A549 (cell line): ENCODE measurements around the gene ROR1. TPM values are rescaled to one million over a fixed set of nuclear protein-coding genes. Genes with fewer than 3 reads are reported as not detected.

Source experiments
- ATAC-seq, 2 experiments: fragments of 200-7000 bp in 1 of 2; fragments of >200 bp in 1 of 2; cut with Nextera tagmentation in 1 of 2; cut with Tn5 transposase in 1 of 2; 3 replicates each; pipeline versions ENCODE4 v1.8.0 to v1.9.1; 2018 to 2020; ENCODE audit warnings: mild to moderate bottlenecking in 1 of 2, moderate library complexity in 1 of 2
- CTCF ChIA-PET: fragments of 300-600 bp; sonication (Branson Sonifier 250); formaldehyde crosslinking; extraction: SDS; loops from one replicate; lab custom pipeline; 2021; ENCODE audit warnings: antibody characterized with exemption, inconsistent platforms; lab: Yijun Ruan, JAX
- POLR2A ChIA-PET: fragments of 350-600 bp; formaldehyde crosslinking; extraction: SDS; loops from one replicate; lab custom pipeline; 2021; ENCODE audit warnings: antibody characterized with exemption, inconsistent platforms; lab: Yijun Ruan, JAX
- DNase-seq, 2 experiments: peaks; one replicate each; pipeline versions ENCODE4 v3.0.0 to v3.0.0-alpha.2; 2011 to 2016; ENCODE audit warnings: low read depth in 1 of 2, low spot score in 1 of 2
- FAIRE-seq: peaks from 2 replicates; lab custom pipeline; 2011; peaks lifted over from hg19 to GRCh38; lab: Jason Lieb, UNC
- H3K27ac ChIP-seq, 2 experiments: fragments of >200 bp; sonication (Bioruptor Twin); formaldehyde crosslinking; 3 replicates each; pipeline ENCODE4 v1.5.1; 2016 to 2017
- H3K4me1 ChIP-seq: fragments of >200 bp; sonication (Bioruptor Twin); formaldehyde crosslinking; 3 replicates; pipeline ENCODE4 v1.6.1; 2016
- H3K4me2 ChIP-seq: fragments of >200 bp; sonication (Bioruptor Twin); formaldehyde crosslinking; 3 replicates; pipeline ENCODE4 v1.6.1; 2016
- H3K4me3 ChIP-seq: fragments of >200 bp; sonication (Bioruptor Twin); formaldehyde crosslinking; 3 replicates; pipeline ENCODE4 v1.5.1; 2016
- H3K9me3 ChIP-seq: fragments of >200 bp; sonication (Bioruptor Twin); formaldehyde crosslinking; 3 replicates; pipeline ENCODE4 v1.6.1; 2016
- BHLHE40 ChIP-seq: IDR thresholded peaks from 2 replicates; pipeline ENCODE4 v1.6.1; 2012; ENCODE audit warnings: low read depth, low read length, inconsistent platforms
- CBX2 ChIP-seq: fragments of 200-600 bp; sonication (generic); IDR thresholded peaks from 2 replicates; pipeline ENCODE4 v1.6.1; 2016; ENCODE audit warnings: low read depth, mild to moderate bottlenecking, borderline replicate concordance
- CBX8 ChIP-seq: fragments of 200-600 bp; sonication (generic); IDR thresholded peaks from 2 replicates; pipeline ENCODE4 v1.6.1; 2016
- CEBPB ChIP-seq, 2 experiments: fragments of >200 bp in 1 of 2; sonication (Bioruptor Twin) in 1 of 2; formaldehyde crosslinking in 1 of 2; IDR thresholded peaks; 2 replicates each; pipeline ENCODE4 v1.6.1; 2012 to 2016
- CHD4 ChIP-seq: fragments of 200-600 bp; sonication (generic); IDR thresholded peaks from 2 replicates; pipeline ENCODE4 v1.6.1; 2016; ENCODE audit warnings: antibody characterized with exemption, mild to moderate bottlenecking, borderline replicate concordance
- EHMT2 ChIP-seq: fragments of 200-600 bp; sonication (generic); IDR thresholded peaks from 2 replicates; pipeline ENCODE4 v1.6.1; 2016; ENCODE audit warnings: antibody characterized with exemption, low read depth, mild to moderate bottlenecking, moderate library complexity
- HEYL ChIP-seq: fragments of 250-450 bp; sonication (Bioruptor Pico); IDR thresholded peaks from 2 replicates; pipeline ENCODE4 v1.8.0; 2021; ENCODE audit warnings: mild to moderate bottlenecking, moderate library complexity
- HOXA7 ChIP-seq: fragments of 250-450 bp; sonication (Bioruptor Pico); IDR thresholded peaks from 2 replicates; pipeline ENCODE4 v1.5.0; 2020; ENCODE audit warnings: mild to moderate bottlenecking, moderate library complexity
- HOXB13 ChIP-seq: fragments of 250-450 bp; sonication (Bioruptor Pico); IDR thresholded peaks from 2 replicates; pipeline ENCODE4 v1.5.0; 2020; ENCODE audit warnings: low read depth, mild to moderate bottlenecking, moderate library complexity
- JUN ChIP-seq, 2 experiments: fragments of >200 bp; sonication (Bioruptor Twin); formaldehyde crosslinking; IDR thresholded peaks; 2 replicates in 1 of 2; 3 replicates in 1 of 2; pipeline ENCODE4 v1.6.1; 2016 to 2017
- JUNB ChIP-seq: fragments of >200 bp; sonication (Bioruptor Twin); formaldehyde crosslinking; IDR thresholded peaks from 2 replicates; pipeline ENCODE4 v1.6.1; 2016
- KDM1A ChIP-seq: fragments of 200-600 bp; sonication (generic); IDR thresholded peaks from 2 replicates; pipeline ENCODE4 v1.6.1; 2016; ENCODE audit warnings: low read depth, mild to moderate bottlenecking
- MAFK ChIP-seq: fragments of 450-650 bp; IDR thresholded peaks from 2 replicates; pipeline ENCODE4 v1.6.1; 2014; ENCODE audit not compliant: partially characterized antibody
- NFE2L2 ChIP-seq: fragments of 150-350 bp; conservative IDR thresholded peaks from 2 replicates; pipeline ENCODE4 v1.6.1; 2014; ENCODE audit warnings: low read length
- POLR2AphosphoS2 ChIP-seq: conservative IDR thresholded peaks from 2 replicates; pipeline ENCODE4 v1.6.1; 2012; ENCODE audit warnings: low read length, improper control_type of control experiment, inconsistent platforms
- RCOR1 ChIP-seq: fragments of 150-350 bp; IDR thresholded peaks from 2 replicates; pipeline ENCODE4 v1.6.1; 2014; ENCODE audit warnings: antibody characterized with exemption, low read length, low read depth
- RFX5 ChIP-seq: fragments of 450-650 bp; IDR thresholded peaks from 2 replicates; pipeline ENCODE4 v1.7.1; 2014; ENCODE audit warnings: antibody characterized with exemption, mild to moderate bottlenecking, moderate library complexity
- RNF2 ChIP-seq: fragments of 200-600 bp; sonication (generic); IDR thresholded peaks from 2 replicates; pipeline ENCODE4 v1.6.1; 2016; ENCODE audit warnings: low read depth, mild to moderate bottlenecking, antibody characterized with exemption, moderate library complexity, borderline replicate concordance
- SREBF2 ChIP-seq: fragments of 450-650 bp; IDR thresholded peaks from 2 replicates; pipeline ENCODE4 v1.6.1; 2014; ENCODE audit warnings: mild to moderate bottlenecking, moderate library complexity
- TP53 ChIP-seq: fragments of 250-450 bp; sonication (Bioruptor Pico); IDR thresholded peaks from 2 replicates; pipeline ENCODE4 v1.5.0; 2021; ENCODE audit warnings: mild to moderate bottlenecking, moderate library complexity
- ZC3H11A ChIP-seq: fragments of 450-650 bp; IDR thresholded peaks from 2 replicates; pipeline ENCODE4 v1.6.1; 2014; ENCODE audit warnings: antibody characterized with exemption, mild to moderate bottlenecking
- ZFP36 ChIP-seq: fragments of 450-650 bp; IDR thresholded peaks from 2 replicates; pipeline ENCODE4 v1.6.1; 2014; ENCODE audit warnings: borderline replicate concordance; ENCODE audit not compliant: partially characterized antibody
- WGBS: methylation state at CpG from one replicate; pipeline ENCODE4 v1.1.6; 2017; ENCODE audit errors: missing lambda C conversion rate; 5-methylcytosine and 5-hydroxymethylcytosine counted together
- polyA plus RNA-seq, 4 experiments: library from polyadenylated mRNA; depleted of rRNA in 3 of 4; stranded (reverse); fragments of >200 nt; fragmentation: RNase III in 1 of 4; extraction: RNeasy Plus Mini Kit Qiagen cat#74134 plus additional on column Dnase treatment in 1 of 4; gene quantifications; 2 replicates in 3 of 4; 3 replicates in 1 of 4; pipeline ENCODE4 v1.2.3, GENCODE V29; 2011 to 2017
- TF ChIP-seq, protein P1 (sequence below): fragments of 250-450 bp; sonication (Bioruptor Pico); IDR thresholded peaks from 2 replicates; pipeline ENCODE4 v1.5.0; 2020; ENCODE audit warnings: low read depth, mild to moderate bottlenecking, moderate library complexity
- TF ChIP-seq, protein P2 (sequence below): fragments of >200 bp; sonication (Bioruptor Twin); formaldehyde crosslinking; IDR thresholded peaks from 3 replicates; pipeline ENCODE4 v1.6.1; 2016
- TF ChIP-seq, protein P3 (sequence below): fragments of 200-600 bp; sonication (generic); IDR thresholded peaks from 2 replicates; pipeline ENCODE4 v1.6.1; 2016; ENCODE audit warnings: antibody characterized with exemption, mild to moderate bottlenecking, moderate library complexity
- TF ChIP-seq, protein P4 (sequence below): IDR thresholded peaks from 2 replicates; pipeline ENCODE4 v1.6.1; 2012

Gene ROR1
- polyA plus RNA-seq, 2 of the 4 experiments (the other 2 are of a cell fraction): 6.5 to 19.0 TPM

DNA sequence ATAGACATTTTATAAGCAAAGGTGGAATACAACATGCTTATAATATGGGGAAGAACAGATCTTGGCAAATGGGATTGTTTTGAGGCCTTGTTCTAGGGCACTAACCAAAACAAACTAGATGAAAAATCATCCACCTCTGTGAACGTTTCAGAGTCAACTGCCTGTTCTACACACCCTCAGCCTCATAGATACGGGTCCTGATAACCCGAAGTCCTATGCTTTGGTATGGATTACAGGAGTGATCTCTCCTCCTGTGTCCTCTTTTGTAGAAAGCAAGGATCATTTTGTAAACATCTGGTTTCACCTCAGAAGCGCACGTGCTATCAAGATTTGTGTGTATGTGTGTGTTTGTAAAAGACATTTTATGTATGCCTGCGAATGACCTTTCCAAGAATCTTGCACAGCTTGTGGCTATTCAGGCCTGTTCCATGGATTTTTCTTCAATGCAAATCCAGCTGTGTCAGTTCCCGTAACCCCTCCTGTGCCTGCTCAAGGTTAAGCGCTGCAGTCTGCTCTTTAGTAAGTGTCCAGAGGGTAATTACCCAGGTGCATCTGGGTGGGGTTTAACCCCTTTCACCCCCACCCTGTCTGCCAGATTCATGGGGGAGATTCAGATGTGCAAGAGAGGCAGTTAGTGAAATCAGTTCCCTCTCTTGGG is 132.4 kb downstream of the ROR1 start:
- ChIA-PET POLR2A (no interaction called here), CTCF (no interaction called here)
- DNase-seq (no peak), FAIRE-seq (no peak), ATAC-seq (no peak)
- TF ChIP-seq, protein P1, sequence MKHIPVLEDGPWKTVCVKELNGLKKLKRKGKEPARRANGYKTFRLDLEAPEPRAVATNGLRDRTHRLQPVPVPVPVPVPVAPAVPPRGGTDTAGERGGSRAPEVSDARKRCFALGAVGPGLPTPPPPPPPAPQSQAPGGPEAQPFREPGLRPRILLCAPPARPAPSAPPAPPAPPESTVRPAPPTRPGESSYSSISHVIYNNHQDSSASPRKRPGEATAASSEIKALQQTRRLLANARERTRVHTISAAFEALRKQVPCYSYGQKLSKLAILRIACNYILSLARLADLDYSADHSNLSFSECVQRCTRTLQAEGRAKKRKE (CRISPR knock-in tag): no peak
- TF ChIP-seq EHMT2: no peak
- no peak for TF ChIP-seq NFE2L2
- no peak for TF ChIP-seq JUNB
- no peak for TF ChIP-seq CHD4
- TF ChIP-seq, protein P2, sequence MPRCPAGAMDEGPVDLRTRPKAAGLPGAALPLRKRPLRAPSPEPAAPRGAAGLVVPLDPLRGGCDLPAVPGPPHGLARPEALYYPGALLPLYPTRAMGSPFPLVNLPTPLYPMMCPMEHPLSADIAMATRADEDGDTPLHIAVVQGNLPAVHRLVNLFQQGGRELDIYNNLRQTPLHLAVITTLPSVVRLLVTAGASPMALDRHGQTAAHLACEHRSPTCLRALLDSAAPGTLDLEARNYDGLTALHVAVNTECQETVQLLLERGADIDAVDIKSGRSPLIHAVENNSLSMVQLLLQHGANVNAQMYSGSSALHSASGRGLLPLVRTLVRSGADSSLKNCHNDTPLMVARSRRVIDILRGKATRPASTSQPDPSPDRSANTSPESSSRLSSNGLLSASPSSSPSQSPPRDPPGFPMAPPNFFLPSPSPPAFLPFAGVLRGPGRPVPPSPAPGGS: no peak
- no peak for TF ChIP-seq KDM1A
- TF ChIP-seq, protein P3, sequence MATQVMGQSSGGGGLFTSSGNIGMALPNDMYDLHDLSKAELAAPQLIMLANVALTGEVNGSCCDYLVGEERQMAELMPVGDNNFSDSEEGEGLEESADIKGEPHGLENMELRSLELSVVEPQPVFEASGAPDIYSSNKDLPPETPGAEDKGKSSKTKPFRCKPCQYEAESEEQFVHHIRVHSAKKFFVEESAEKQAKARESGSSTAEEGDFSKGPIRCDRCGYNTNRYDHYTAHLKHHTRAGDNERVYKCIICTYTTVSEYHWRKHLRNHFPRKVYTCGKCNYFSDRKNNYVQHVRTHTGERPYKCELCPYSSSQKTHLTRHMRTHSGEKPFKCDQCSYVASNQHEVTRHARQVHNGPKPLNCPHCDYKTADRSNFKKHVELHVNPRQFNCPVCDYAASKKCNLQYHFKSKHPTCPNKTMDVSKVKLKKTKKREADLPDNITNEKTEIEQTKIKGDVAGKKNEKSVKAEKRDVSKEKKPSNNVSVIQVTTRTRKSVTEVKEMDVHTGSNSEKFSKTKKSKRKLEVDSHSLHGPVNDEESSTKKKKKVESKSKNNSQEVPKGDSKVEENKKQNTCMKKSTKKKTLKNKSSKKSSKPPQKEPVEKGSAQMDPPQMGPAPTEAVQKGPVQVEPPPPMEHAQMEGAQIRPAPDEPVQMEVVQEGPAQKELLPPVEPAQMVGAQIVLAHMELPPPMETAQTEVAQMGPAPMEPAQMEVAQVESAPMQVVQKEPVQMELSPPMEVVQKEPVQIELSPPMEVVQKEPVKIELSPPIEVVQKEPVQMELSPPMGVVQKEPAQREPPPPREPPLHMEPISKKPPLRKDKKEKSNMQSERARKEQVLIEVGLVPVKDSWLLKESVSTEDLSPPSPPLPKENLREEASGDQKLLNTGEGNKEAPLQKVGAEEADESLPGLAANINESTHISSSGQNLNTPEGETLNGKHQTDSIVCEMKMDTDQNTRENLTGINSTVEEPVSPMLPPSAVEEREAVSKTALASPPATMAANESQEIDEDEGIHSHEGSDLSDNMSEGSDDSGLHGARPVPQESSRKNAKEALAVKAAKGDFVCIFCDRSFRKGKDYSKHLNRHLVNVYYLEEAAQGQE: no peak
- no peak for TF ChIP-seq RNF2
- no peak for TF ChIP-seq JUN (IDR thresholded peaks at IDR 0.05)
- no peak for TF ChIP-seq CBX2
- no peak for TF ChIP-seq CBX8
- TF ChIP-seq HOXB13 (CRISPR knock-in tag): no peak
- no peak for TF ChIP-seq RFX5
- TF ChIP-seq, protein P4, sequence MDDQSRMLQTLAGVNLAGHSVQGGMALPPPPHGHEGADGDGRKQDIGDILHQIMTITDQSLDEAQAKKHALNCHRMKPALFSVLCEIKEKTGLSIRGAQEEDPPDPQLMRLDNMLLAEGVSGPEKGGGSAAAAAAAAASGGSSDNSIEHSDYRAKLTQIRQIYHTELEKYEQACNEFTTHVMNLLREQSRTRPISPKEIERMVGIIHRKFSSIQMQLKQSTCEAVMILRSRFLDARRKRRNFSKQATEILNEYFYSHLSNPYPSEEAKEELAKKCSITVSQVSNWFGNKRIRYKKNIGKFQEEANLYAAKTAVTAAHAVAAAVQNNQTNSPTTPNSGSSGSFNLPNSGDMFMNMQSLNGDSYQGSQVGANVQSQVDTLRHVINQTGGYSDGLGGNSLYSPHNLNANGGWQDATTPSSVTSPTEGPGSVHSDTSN: no peak
- TF ChIP-seq HEYL: no peak
- TF ChIP-seq MAFK: no peak
- no peak for TF ChIP-seq CEBPB (IDR thresholded peaks at IDR 0.05)
- TF ChIP-seq ZC3H11A: no peak
- Histone ChIP-seq H3K4me1 (peaks cover 59% of the 10 kb centered on the region), H3K9me3 (no peaks in the 10 kb centered on the region), H3K4me3 (no peak overlapping the region), H3K27ac (peak overlapping the region in 1 of 2 experiments; percentile 44; a peak in 1 of 6 replicates), H3K4me2 (no peak overlapping the region)
- 73% methylated on average over 8 of the region's 8 CpGs for WGBS

DNA sequence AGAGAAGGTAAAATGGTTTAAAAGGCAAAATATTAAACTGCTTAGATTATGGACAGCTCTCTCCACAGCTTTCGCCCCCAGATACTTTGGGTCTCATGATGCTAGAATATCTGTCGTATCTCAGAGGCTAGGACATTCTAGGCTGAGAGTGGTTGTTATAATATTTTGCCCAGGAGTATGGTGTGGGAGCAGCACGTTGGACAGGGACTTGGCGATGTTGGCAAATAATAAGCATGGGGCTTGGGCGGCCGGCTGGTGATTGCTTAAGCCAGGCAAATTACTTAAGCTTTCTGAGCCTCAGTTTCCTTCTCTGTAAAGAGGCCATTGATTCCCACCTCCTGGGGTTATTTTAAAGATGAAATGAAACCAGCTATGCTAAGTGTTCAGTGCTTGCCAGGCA is 133.2 kb downstream of the ROR1 start:
- Histone ChIP-seq H3K9me3 (no peaks in the 10 kb centered on the region), H3K27ac (peak overlapping the region in 1 of 2 experiments; percentile 46; a peak in 2 of 6 replicates), H3K4me1 (peaks cover 54% of the 10 kb centered on the region), H3K4me2 (no peak overlapping the region; the same call in 2 of the 3 replicates)
- FAIRE-seq: no peak
- TF ChIP-seq TP53 (CRISPR knock-in tag) (no peak), RCOR1 (no peak), JUN (IDR thresholded peaks at IDR 0.05) (no peak), ZFP36 (no peak), POLR2AphosphoS2 (no peak), CHD4 (no peak), JUNB (no peak), BHLHE40 (no peak), SREBF2 (no peak), HOXA7 (CRISPR knock-in tag) (no peak)
- TF ChIP-seq, protein P2: no peak
- TF ChIP-seq, all 56 proteins: peak for 0
- CTCF ChIA-PET: no interaction called here
- ATAC-seq: no peak
- H3K4me3 ChIP-seq: no peak overlapping the region
- POLR2A ChIA-PET: no interaction called here
- WGBS: 98% methylated on average over 6 of the region's 6 CpGs
- no peak for DNase-seq
